Uterus (tissue), 4 donors: ENCODE measurements around the gene PRIMPOL. TPM values are rescaled to one million over a fixed set of nuclear protein-coding genes. Genes with fewer than 3 reads are reported as not detected.
"Not testable (repeated sequence)": the region's sequence is repeated elsewhere in the genome, so short reads cannot be mapped to it uniquely, and the experiment has no call there.

Experiments used
- DNase-seq, 2 donors: peaks; one replicate each; pipeline ENCODE4 v3.0.0-alpha.2; 2019 to 2020
- H3K27ac ChIP-seq, 2 donors: fragments of 200-600 bp; sonication (generic); 1 replicate in 1 of 2; 2 replicates in 1 of 2; pipeline ENCODE4 v1.5.1; 2016 to 2018
- H3K27me3 ChIP-seq, 2 donors: fragments of 200-600 bp; sonication (generic); one replicate each; pipeline ENCODE4 v1.5.1; 2018 to 2019; ENCODE audit warnings: control low read depth in 1 of 2
- H3K36me3 ChIP-seq, 2 donors: fragments of 200-600 bp; sonication (generic); one replicate each; pipeline ENCODE4 v1.5.1; 2019; ENCODE audit warnings: control low read depth in 1 of 2
- H3K4me1 ChIP-seq, 2 donors: fragments of 200-600 bp; sonication (generic); one replicate each; pipeline ENCODE4 v1.5.1; 2018 to 2019; ENCODE audit warnings: control low read depth in 1 of 2
- H3K4me3 ChIP-seq, 2 donors: fragments of 200-600 bp; sonication (generic); 1 replicate in 1 of 2; 2 replicates in 1 of 2; pipeline ENCODE4 v1.5.1; 2018 to 2019; ENCODE audit warnings: mild to moderate bottlenecking in 1 of 2
- H3K9me3 ChIP-seq, 2 donors: fragments of 200-600 bp; sonication (generic); one replicate each; pipeline ENCODE4 v1.5.1; 2019; ENCODE audit warnings: control low read depth in 1 of 2
- CTCF ChIP-seq, 4 experiments: fragments of 200-600 bp in 2 of 4; fragments of 450-650 bp in 2 of 4; sonication (generic) in 2 of 4; IDR thresholded peaks; one replicate each; pipeline ENCODE4 v1.5.1; 2016 to 2019; ENCODE audit warnings: antibody characterized with exemption in 4 of 4, mild to moderate bottlenecking in 2 of 4, moderate library complexity in 1 of 4
- POLR2A ChIP-seq, 2 donors: fragments of 450-650 bp; IDR thresholded peaks; one replicate each; pipeline ENCODE4 v1.6.1; 2016; ENCODE audit warnings: antibody characterized with exemption in 2 of 2, mild to moderate bottlenecking in 1 of 2, moderate library complexity in 1 of 2
- intact Hi-C: fragments of 100-400 bp; cut with DNase I; formaldehyde crosslinking; loops from one replicate; pipeline ENCODE4 v1.15.1; 2023; ENCODE audit warnings: low total_unique reads
- total RNA-seq, 4 donors: library from RNA; depleted of rRNA in 3 of 4; stranded (reverse); fragments of >200 nt in 3 of 4; gene quantifications; one replicate each; pipeline versions ENCODE4 v1.1.0 to v1.2.4, GENCODE V29; 2014 to 2023
- donor health status: DM: yes; HTN: yes; CAD: no.

Gene PRIMPOL
- total RNA-seq = 10 to 100 TPM; 25.1 to 43.5 (median 34.1) TPM

GRCh38 chr4:184649026-184649970 lies at the start of gene PRIMPOL, which contains the start of gene CASP3:
PRIMPOL (plus strand) TSS chr4:184649738; CDS start chr4:184657141, 7,403 bp downstream.
CASP3 (minus strand) TSS chr4:184649447; CDS start chr4:184638453, 10,994 bp downstream.
- H3K4me3 ChIP-seq = peak within 1 kb of the TSS; percentile 66 to 92
- H3K27ac ChIP-seq = peak within 1 kb of the TSS; percentile 91 to 92
- TF ChIP-seq CTCF (IDR thresholded peaks at IDR 0.05) (peak in 3 of 4 experiments; percentile 21 to 51 (median 45)), POLR2A (IDR thresholded peaks at IDR 0.05) (peak; percentile 21 to 92)
- intact Hi-C loops = no loop called here
- DNase-seq = peak; percentile 96 to 99
- no peaks in the 10 kb centered on the region for H3K36me3 ChIP-seq
- peaks cover 0 to 8% of the 10 kb centered on the region in 2 donors for H3K4me1 ChIP-seq
- no peaks in the 10 kb centered on the region for H3K9me3 ChIP-seq
- H3K27me3 ChIP-seq = no peaks in the 10 kb centered on the region

- H3K9me3 ChIP-seq, H3K36me3 ChIP-seq, DNase-seq, H3K4me3 ChIP-seq, H3K27ac ChIP-seq, H3K4me1 ChIP-seq, intact Hi-C loops, H3K27me3 ChIP-seq: not testable (repeated sequence)
Observed at GRCh38 chr4:184600982-184601381, 48.6 kb upstream of the PRIMPOL start.

- H3K27ac ChIP-seq, DNase-seq, H3K27me3 ChIP-seq, H3K36me3 ChIP-seq, H3K4me3 ChIP-seq, H3K9me3 ChIP-seq, intact Hi-C loops, H3K4me1 ChIP-seq: not testable (repeated sequence)
Observed at GRCh38 chr4:184602857-184603256, 46.7 kb upstream of the PRIMPOL start.

- H3K4me3 ChIP-seq, H3K4me1 ChIP-seq, intact Hi-C loops, H3K36me3 ChIP-seq, H3K27me3 ChIP-seq, DNase-seq, H3K9me3 ChIP-seq, H3K27ac ChIP-seq: not testable (repeated sequence)
Observed at GRCh38 chr4:184607429-184607828, 42.1 kb upstream of the PRIMPOL start.

- H3K4me1 ChIP-seq = no peaks in the 10 kb centered on the region
- TF ChIP-seq CTCF (IDR thresholded peaks at IDR 0.05) (no peak), POLR2A (IDR thresholded peaks at IDR 0.05) (no peak)
- H3K9me3 ChIP-seq = no peaks in the 10 kb centered on the region
- no peaks in the 10 kb centered on the region for H3K36me3 ChIP-seq
- intact Hi-C loops = no loop called here
- H3K27me3 ChIP-seq = no peaks in the 10 kb centered on the region
- no peak overlapping the region for H3K27ac ChIP-seq
- DNase-seq = no peak
- H3K4me3 ChIP-seq = no peak overlapping the region
Observed at GRCh38 chr4:184612074-184612473, 37.5 kb upstream of the PRIMPOL start.

- intact Hi-C loops = no loop called here
- H3K36me3 ChIP-seq = no peaks in the 10 kb centered on the region
- H3K27ac ChIP-seq = no peak overlapping the region
- no peaks in the 10 kb centered on the region for H3K27me3 ChIP-seq
- TF ChIP-seq POLR2A (IDR thresholded peaks at IDR 0.05) (no peak), CTCF (IDR thresholded peaks at IDR 0.05) (no peak)
- no peaks in the 10 kb centered on the region for H3K4me1 ChIP-seq
- H3K4me3 ChIP-seq = no peak overlapping the region
- no peak for DNase-seq
- no peaks in the 10 kb centered on the region for H3K9me3 ChIP-seq
Observed at GRCh38 chr4:184613405-184613804, 36.1 kb upstream of the PRIMPOL start.
